K562 (cell line): Measurements from ENCODE around the gene PRRC2A. TPM values are rescaled to one million over a fixed set of nuclear protein-coding genes. Genes with fewer than 3 reads are reported as not detected.

Experiments used
- AFF4 ChIP-seq: sonication (generic); formaldehyde crosslinking; IDR thresholded peaks from 2 replicates; pipeline ENCODE4 v1.8.0; 2023; ENCODE audit warnings: mild to moderate bottlenecking, missing genetic modification reagents
- ATF7 ChIP-seq: fragments of 450-650 bp; IDR thresholded peaks from 2 replicates; pipeline ENCODE4 v1.7.1; 2014; ENCODE audit warnings: mild to moderate bottlenecking, moderate library complexity
- CBX1 ChIP-seq: sonication (generic); IDR thresholded peaks from 2 replicates; pipeline ENCODE4 v1.6.1; 2016; ENCODE audit warnings: antibody characterized with exemption, low read depth, mild to moderate bottlenecking
- DIDO1 ChIP-seq: fragments of 450-650 bp; IDR thresholded peaks from 2 replicates; pipeline ENCODE4 v1.6.1; 2016; ENCODE audit warnings: low read depth, missing biosample characterization, missing genetic modification characterization
- JUNB ChIP-seq: fragments of 450-650 bp; formaldehyde crosslinking; conservative IDR thresholded peaks from 2 replicates; pipeline ENCODE4 v1.4.0; 2020; ENCODE audit warnings: mild to moderate bottlenecking
- KDM5B ChIP-seq: fragments of 200-600 bp; sonication (generic); IDR thresholded peaks from 2 replicates; pipeline ENCODE4 v1.6.1; 2012; ENCODE audit warnings: low read depth, mild to moderate bottlenecking, moderate library complexity, low read length, control low read depth, inconsistent platforms; ENCODE audit not compliant: insufficient replicate concordance
- MTA2 ChIP-seq: fragments of 450-650 bp; IDR thresholded peaks from 2 replicates; pipeline ENCODE4 v1.6.1; 2016; ENCODE audit warnings: low read depth
- NR2F6 ChIP-seq: fragments of 450-650 bp; formaldehyde crosslinking; IDR thresholded peaks from 2 replicates; pipeline ENCODE4 v1.4.0; 2020; ENCODE audit warnings: mild to moderate bottlenecking
- RB1 ChIP-seq: fragments of 450-650 bp; IDR thresholded peaks from 2 replicates; pipeline ENCODE4 v1.6.1; 2017; ENCODE audit warnings: low read depth, mild to moderate bottlenecking
- RBBP5 ChIP-seq: fragments of 200-600 bp; sonication (generic); IDR thresholded peaks from 2 replicates; pipeline ENCODE4 v1.6.1; 2012; ENCODE audit warnings: borderline replicate concordance, mild to moderate bottlenecking, low read length, control low read depth, inconsistent platforms; ENCODE audit not compliant: insufficient read depth, poor library complexity, severe bottlenecking
- RCOR1 ChIP-seq, 2 experiments: IDR thresholded peaks; 2 replicates each; pipeline ENCODE4 v1.6.1; 2012; ENCODE audit warnings: low read depth in 2 of 2, low read length in 2 of 2, borderline replicate concordance in 1 of 2, improper control_type of control experiment in 1 of 2
- SETDB1 ChIP-seq: IDR thresholded peaks from one replicate; pipeline ENCODE4 v1.6.1; 2012; ENCODE audit warnings: low read length, control low read depth, inconsistent platforms
- TSC22D4 ChIP-seq: fragments of 450-650 bp; IDR thresholded peaks from 2 replicates; pipeline ENCODE4 v1.6.1; 2016; ENCODE audit warnings: missing genetic modification characterization, missing biosample characterization, control low read depth
- ZC3H4 ChIP-seq: sonication (generic); formaldehyde crosslinking; IDR thresholded peaks from 2 replicates; pipeline ENCODE4 v1.9.0; 2021; ENCODE audit warnings: missing genetic modification reagents, borderline replicate concordance
- ZNF639 ChIP-seq, 2 experiments: fragments of 200-800 bp in 1 of 2; sonication (Bioruptor generic) in 1 of 2; sonication (generic) in 1 of 2; formaldehyde crosslinking in 1 of 2; IDR thresholded peaks in 1 of 2; conservative IDR thresholded peaks in 1 of 2; 2 replicates each; pipeline versions ENCODE4 v1.5.0 to v1.6.1; 2016 to 2020; ENCODE audit warnings: missing compliant biosample characterization in 1 of 2, missing genetic modification characterization in 1 of 2, missing genetic modification reagents in 1 of 2
- ZNF696 ChIP-seq: fragments of 250-450 bp; sonication (Bioruptor Pico); conservative IDR thresholded peaks from 2 replicates; pipeline ENCODE4 v1.4.0; 2020; ENCODE audit warnings: mild to moderate bottlenecking, moderate library complexity
- ZNF75A ChIP-seq: fragments of 450-650 bp; formaldehyde crosslinking; IDR thresholded peaks from 2 replicates; pipeline ENCODE4 v1.4.0; 2020; ENCODE audit warnings: mild to moderate bottlenecking
- polyA plus RNA-seq, 8 experiments: library from polyadenylated mRNA; depleted of rRNA in 4 of 8; stranded (reverse) in 5 of 8; unstranded in 3 of 8; fragments of >200 nt; fragmentation: Nextera tagmentation in 2 of 8; fragmentation: Illumina TruSeq in 1 of 8; extraction: Ambion mirVana in 2 of 8; extraction: Trizol in 1 of 8; gene quantifications; 2 replicates each; pipeline versions ENCODE4 v1.2.1 to v1.2.3, GENCODE V29; 2011 to 2014; ENCODE audit warnings: inconsistent platforms in 1 of 8, missing spikeins in 1 of 8
- total RNA-seq, 7 experiments: library from RNA; depleted of rRNA in 6 of 7; stranded (reverse); fragments of >200 nt in 6 of 7; fragmentation: Illumina TruSeq in 2 of 7; extraction: Trizol in 2 of 7; gene quantifications; 2 replicates each; pipeline versions ENCODE4 v1.2.1 to v1.2.3, GENCODE V29; 2011 to 2021; ENCODE audit warnings: low replicate concordance in 1 of 7
- TF ChIP-seq, protein P1 (sequence below): fragments of 450-650 bp; IDR thresholded peaks from 2 replicates; pipeline ENCODE4 v1.7.1; 2018; ENCODE audit warnings: mild to moderate bottlenecking, low read depth; ENCODE audit not compliant: partially characterized antibody

PRRC2A gene
- total and polyA plus RNA-seq, 9 of the 15 experiments (the other 6 are each of a cell fraction or from before 2014, with no cell fraction given), result 1.0 to 332 (median 63.0) TPM

GRCh38 chr6:31660381-31661261, 40.1 kb downstream of the PRRC2A start, which contains the start of gene C6orf47 (continued):
- TF ChIP-seq, protein P1, sequence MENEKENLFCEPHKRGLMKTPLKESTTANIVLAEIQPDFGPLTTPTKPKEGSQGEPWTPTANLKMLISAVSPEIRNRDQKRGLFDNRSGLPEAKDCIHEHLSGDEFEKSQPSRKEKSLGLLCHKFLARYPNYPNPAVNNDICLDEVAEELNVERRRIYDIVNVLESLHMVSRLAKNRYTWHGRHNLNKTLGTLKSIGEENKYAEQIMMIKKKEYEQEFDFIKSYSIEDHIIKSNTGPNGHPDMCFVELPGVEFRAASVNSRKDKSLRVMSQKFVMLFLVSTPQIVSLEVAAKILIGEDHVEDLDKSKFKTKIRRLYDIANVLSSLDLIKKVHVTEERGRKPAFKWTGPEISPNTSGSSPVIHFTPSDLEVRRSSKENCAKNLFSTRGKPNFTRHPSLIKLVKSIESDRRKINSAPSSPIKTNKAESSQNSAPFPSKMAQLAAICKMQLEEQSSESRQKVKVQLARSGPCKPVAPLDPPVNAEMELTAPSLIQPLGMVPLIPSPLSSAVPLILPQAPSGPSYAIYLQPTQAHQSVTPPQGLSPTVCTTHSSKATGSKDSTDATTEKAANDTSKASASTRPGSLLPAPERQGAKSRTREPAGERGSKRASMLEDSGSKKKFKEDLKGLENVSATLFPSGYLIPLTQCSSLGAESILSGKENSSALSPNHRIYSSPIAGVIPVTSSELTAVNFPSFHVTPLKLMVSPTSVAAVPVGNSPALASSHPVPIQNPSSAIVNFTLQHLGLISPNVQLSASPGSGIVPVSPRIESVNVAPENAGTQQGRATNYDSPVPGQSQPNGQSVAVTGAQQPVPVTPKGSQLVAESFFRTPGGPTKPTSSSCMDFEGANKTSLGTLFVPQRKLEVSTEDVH, result peak; percentile 71
- 0 out of 2 replicates have a peak, but pooled peaks have one; percentile 66 for TF ChIP-seq ZNF696 (CRISPR knock-in tag)
- peak; percentile 99 for TF ChIP-seq KDM5B
- peak; percentile 76 for TF ChIP-seq RBBP5
- peak; percentile 27; the same call in 1 of the 2 replicates for TF ChIP-seq NR2F6 (CRISPR knock-in tag)
- no peak for TF ChIP-seq ZNF639 (CRISPR knock-in tag; conservative IDR thresholded peaks at IDR 0.05 in 1 of 2, IDR thresholded peaks at IDR 0.05 in 1 of 2)
- peak; percentile 55 to 83; a peak in 2 of 4 replicates for TF ChIP-seq RCOR1 (IDR thresholded peaks at IDR 0.05; ENCODE audit: borderline replicate concordance in 1 of 2, low read depth in 2 of 2, low read length in 2 of 2)
- TF ChIP-seq ATF7, result peak; percentile 85
- peak; percentile 32; the same call in 1 of the 2 replicates for TF ChIP-seq ZNF75A
- TF ChIP-seq DIDO1, result peak; percentile 23; the same call in 1 of the 2 replicates
- no peak for TF ChIP-seq TSC22D4 (tag)
- no peak for TF ChIP-seq CBX1
- TF ChIP-seq MTA2, result peak; percentile 12; the same call in 1 of the 2 replicates
- TF ChIP-seq ZC3H4 (CRISPR knock-in tag), result no peak
- peak; percentile 88 for TF ChIP-seq AFF4 (CRISPR knock-in tag)
- TF ChIP-seq SETDB1, result no peak
- TF ChIP-seq RB1, result no peak
- TF ChIP-seq JUNB (CRISPR knock-in tag), result no peak
